Gastroesophageal sphincter (tissue), 3 donors: ENCODE data around the gene ZKSCAN5.

Source experiments
- POLR2AphosphoS5 ChIP-seq: sonication (generic); formaldehyde crosslinking; IDR thresholded peaks from one replicate; pipeline ENCODE4 v1.6.1; 2017; ENCODE audit warnings: antibody characterized with exemption
- TF ChIP-seq, protein P1 (sequence below), 4 experiments: fragments of 200-600 bp in 2 of 4; fragments of 450-650 bp in 2 of 4; sonication (generic) in 1 of 4; IDR thresholded peaks; one replicate each; pipeline ENCODE4 v1.5.1; 2017 to 2019; ENCODE audit warnings: antibody characterized with exemption in 4 of 4, mild to moderate bottlenecking in 2 of 4, moderate library complexity in 2 of 4

- TF ChIP-seq, protein P1, sequence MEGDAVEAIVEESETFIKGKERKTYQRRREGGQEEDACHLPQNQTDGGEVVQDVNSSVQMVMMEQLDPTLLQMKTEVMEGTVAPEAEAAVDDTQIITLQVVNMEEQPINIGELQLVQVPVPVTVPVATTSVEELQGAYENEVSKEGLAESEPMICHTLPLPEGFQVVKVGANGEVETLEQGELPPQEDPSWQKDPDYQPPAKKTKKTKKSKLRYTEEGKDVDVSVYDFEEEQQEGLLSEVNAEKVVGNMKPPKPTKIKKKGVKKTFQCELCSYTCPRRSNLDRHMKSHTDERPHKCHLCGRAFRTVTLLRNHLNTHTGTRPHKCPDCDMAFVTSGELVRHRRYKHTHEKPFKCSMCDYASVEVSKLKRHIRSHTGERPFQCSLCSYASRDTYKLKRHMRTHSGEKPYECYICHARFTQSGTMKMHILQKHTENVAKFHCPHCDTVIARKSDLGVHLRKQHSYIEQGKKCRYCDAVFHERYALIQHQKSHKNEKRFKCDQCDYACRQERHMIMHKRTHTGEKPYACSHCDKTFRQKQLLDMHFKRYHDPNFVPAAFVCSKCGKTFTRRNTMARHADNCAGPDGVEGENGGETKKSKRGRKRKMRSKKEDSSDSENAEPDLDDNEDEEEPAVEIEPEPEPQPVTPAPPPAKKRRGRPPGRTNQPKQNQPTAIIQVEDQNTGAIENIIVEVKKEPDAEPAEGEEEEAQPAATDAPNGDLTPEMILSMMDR (IDR thresholded peaks at IDR 0.05): peak in 2 of 4 experiments; percentile 39 to 46
- TF ChIP-seq POLR2AphosphoS5: no peak
Observed at GRCh38 chr7:99579956-99580777, 75.7 kb downstream of the ZKSCAN5 start.
